Esophagus (tissue), 2 donors: ENCODE data around the gene TNFRSF11A. TPM values are rescaled to one million over a fixed set of nuclear protein-coding genes. Genes with fewer than 3 reads are reported as not detected.

Experiments
- H3K27ac ChIP-seq, 2 donors: one replicate each; pipeline ENCODE4 v1.5.1; 2013; ENCODE audit warnings: low read depth in 2 of 2, mild to moderate bottlenecking in 2 of 2, inconsistent platforms in 1 of 2, low read length in 1 of 2, moderate library complexity in 1 of 2
- H3K27me3 ChIP-seq, 2 donors: one replicate each; pipeline ENCODE4 v1.6.1; 2013; ENCODE audit warnings: low read length in 2 of 2, control low read depth in 1 of 2, mild to moderate bottlenecking in 1 of 2; ENCODE audit not compliant: insufficient read depth in 2 of 2, control insufficient read depth in 1 of 2
- H3K36me3 ChIP-seq, 2 donors: one replicate each; pipeline ENCODE4 v1.6.1; 2013; ENCODE audit warnings: low read length in 1 of 2; ENCODE audit not compliant: control insufficient read depth in 2 of 2, insufficient read depth in 2 of 2
- H3K4me1 ChIP-seq, 2 donors: one replicate each; pipeline ENCODE4 v1.6.1; 2013; ENCODE audit warnings: low read length in 1 of 2; ENCODE audit not compliant: control insufficient read depth in 2 of 2, insufficient read depth in 2 of 2
- H3K4me3 ChIP-seq, 2 donors: one replicate each; pipeline ENCODE4 v1.5.1; 2013; ENCODE audit warnings: low read length in 2 of 2, mild to moderate bottlenecking in 2 of 2, low read depth in 1 of 2, moderate library complexity in 1 of 2
- H3K9me3 ChIP-seq, 2 donors: one replicate each; pipeline ENCODE4 v1.6.1; 2013; ENCODE audit warnings: mild to moderate bottlenecking in 2 of 2, low read depth in 1 of 2, low read length in 1 of 2, moderate library complexity in 1 of 2; ENCODE audit not compliant: control insufficient read depth in 2 of 2, insufficient read depth in 1 of 2
- WGBS, 2 donors: extraction: QIAGEN DNeasy Blood & Tissue Kit; methylation state at CpG; one replicate each; pipeline ENCODE4 v1.1.7; 2013; 5-methylcytosine and 5-hydroxymethylcytosine counted together
- polyA plus RNA-seq, 2 donors: library from polyadenylated mRNA; stranded (reverse); fragments of 200-250 nt; gene quantifications; one replicate each; pipeline ENCODE4 v1.2.3, GENCODE V29; 2013
- donor health status: healthy with polysubstance abuse.
- donor health status: Bipolar disorder and iron deficiency.

Gene TNFRSF11A
- polyA plus RNA-seq, 2 donors = 1.2 to 2.2 TPM

- Histone ChIP-seq H3K27me3 (no peaks in the 10 kb centered on the region), H3K4me1 (no peaks in the 10 kb centered on the region), H3K36me3 (no peaks in the 10 kb centered on the region), H3K4me3 (no peak overlapping the region), H3K27ac (no peak overlapping the region), H3K9me3 (no peaks in the 10 kb centered on the region)
- 85 to 87% methylated on average over 5 of the region's 5 CpGs for WGBS, 2 donors
These were observed 47.0 kb downstream of the TNFRSF11A start for GRCh38 chr18:62372156-62372555.

GRCh38 chr18:62372882-62373281 is 47.8 kb downstream of the TNFRSF11A start:
- WGBS, 2 donors = 91% methylated on average over 4 of the region's 4 CpGs
- no peaks in the 10 kb centered on the region for H3K27me3 ChIP-seq
- no peak overlapping the region for H3K4me3 ChIP-seq

GRCh38 chr18:62374410-62374965 is 49.4 kb downstream of the TNFRSF11A start:
- 73 to 91% methylated on average over 1 of the region's 1 CpG for WGBS, 2 donors
- Histone ChIP-seq H3K36me3 (no peaks in the 10 kb centered on the region), H3K4me3 (no peak overlapping the region), H3K27me3 (no peaks in the 10 kb centered on the region), H3K27ac (no peak overlapping the region), H3K9me3 (no peaks in the 10 kb centered on the region), H3K4me1 (no peaks in the 10 kb centered on the region)

More at GRCh38 chr18:62372882-62373281, 47.8 kb downstream of the TNFRSF11A start:
- no peaks in the 10 kb centered on the region for H3K9me3 ChIP-seq
- no peaks in the 10 kb centered on the region for H3K4me1 ChIP-seq
- H3K36me3 ChIP-seq = no peaks in the 10 kb centered on the region
- no peak overlapping the region for H3K27ac ChIP-seq

GRCh38 chr18:62377131-62377807 is 52.2 kb downstream of the TNFRSF11A start:
- H3K4me3 ChIP-seq = no peak overlapping the region
- no peaks in the 10 kb centered on the region for H3K27me3 ChIP-seq
- WGBS, 2 donors = 79 to 85% methylated on average over 7 of the region's 7 CpGs
- H3K4me1 ChIP-seq = no peaks in the 10 kb centered on the region
- no peaks in the 10 kb centered on the region for H3K36me3 ChIP-seq
- H3K27ac ChIP-seq = no peak overlapping the region
- no peaks in the 10 kb centered on the region for H3K9me3 ChIP-seq

GRCh38 chr18:62379051-62379450 is 53.9 kb downstream of the TNFRSF11A start:
- Histone ChIP-seq H3K27me3 (no peaks in the 10 kb centered on the region), H3K9me3 (no peaks in the 10 kb centered on the region), H3K36me3 (no peaks in the 10 kb centered on the region), H3K27ac (no peak overlapping the region), H3K4me3 (no peak overlapping the region), H3K4me1 (no peaks in the 10 kb centered on the region)
- 90% methylated on average over 5 of the region's 5 CpGs for WGBS, 2 donors

GRCh38 chr18:62381373-62381772 is 56.3 kb downstream of the TNFRSF11A start:
- Histone ChIP-seq H3K9me3 (no peaks in the 10 kb centered on the region), H3K27ac (no peak overlapping the region), H3K36me3 (no peaks in the 10 kb centered on the region), H3K27me3 (no peaks in the 10 kb centered on the region), H3K4me1 (no peaks in the 10 kb centered on the region), H3K4me3 (no peak overlapping the region)
- 89 to 92% methylated on average over 5 of the region's 5 CpGs for WGBS, 2 donors

- no peaks in the 10 kb centered on the region for H3K27me3 ChIP-seq
- 14 to 28% methylated on average over 1 of the region's 1 CpG for WGBS, 2 donors
- peaks cover 0 to under 1% of the 10 kb centered on the region in 2 donors for H3K4me1 ChIP-seq
- no peak overlapping the region for H3K4me3 ChIP-seq
- no peaks in the 10 kb centered on the region for H3K9me3 ChIP-seq
- H3K36me3 ChIP-seq = no peaks in the 10 kb centered on the region
- H3K27ac ChIP-seq = no peak overlapping the region
These were observed 59.0 kb downstream of the TNFRSF11A start for GRCh38 chr18:62384068-62384467.

- H3K27me3 ChIP-seq = no peaks in the 10 kb centered on the region
- H3K4me3 ChIP-seq = peak overlapping the region in 1 of 2 donors; percentile 17
- H3K27ac ChIP-seq = no peak overlapping the region
- peaks cover 2 to 3% of the 10 kb centered on the region in 2 donors for H3K4me1 ChIP-seq
- WGBS, 2 donors = 48 to 55% methylated on average over 46 of the region's 46 CpGs
- H3K36me3 ChIP-seq = no peaks in the 10 kb centered on the region
- H3K9me3 ChIP-seq = no peaks in the 10 kb centered on the region
These were observed 59.5 kb downstream of the TNFRSF11A start for GRCh38 chr18:62384610-62385097.

GRCh38 chr18:62386091-62386490 is 61.0 kb downstream of the TNFRSF11A start:
- Histone ChIP-seq H3K4me1 (peaks cover 2 to 3% of the 10 kb centered on the region in 2 donors), H3K27ac (no peak overlapping the region), H3K9me3 (no peaks in the 10 kb centered on the region), H3K4me3 (no peak overlapping the region), H3K27me3 (no peaks in the 10 kb centered on the region), H3K36me3 (no peaks in the 10 kb centered on the region)
- WGBS, 2 donors = 89 to 90% methylated on average over 5 of the region's 5 CpGs

- Histone ChIP-seq H3K4me3 (no peak overlapping the region), H3K9me3 (no peaks in the 10 kb centered on the region), H3K27me3 (no peaks in the 10 kb centered on the region), H3K4me1 (peaks cover 2 to 3% of the 10 kb centered on the region in 2 donors), H3K36me3 (no peaks in the 10 kb centered on the region), H3K27ac (no peak overlapping the region)
- 79 to 84% methylated on average over 4 of the region's 4 CpGs for WGBS, 2 donors
These were observed 61.5 kb downstream of the TNFRSF11A start for GRCh38 chr18:62386601-62387000.
